A549 treated with dexamethasone at 1 μM for 4 hours (cell line): ENCODE measurements around the gene APLP1. TPM values are rescaled to one million over a fixed set of nuclear protein-coding genes. Genes with fewer than 3 reads are reported as not detected.

Source experiments
- total RNA-seq: library from RNA; stranded (reverse); fragments of 200-300 nt; extraction: Qiagen RNA extraction; gene quantifications from 5 replicates; pipeline ENCODE4 v1.2.3, GENCODE V29; 2022

APLP1 gene
- total RNA-seq: 71.0 to 103 TPM (median 96.5 TPM) in 5 replicates

GRCh38 chr19:35868172-35868822 lies at the start of gene APLP1:
TSS of gene APLP1 (plus strand) at chr19:35868574. CDS start at chr19:35868637, 63 bp downstream.

DNA sequence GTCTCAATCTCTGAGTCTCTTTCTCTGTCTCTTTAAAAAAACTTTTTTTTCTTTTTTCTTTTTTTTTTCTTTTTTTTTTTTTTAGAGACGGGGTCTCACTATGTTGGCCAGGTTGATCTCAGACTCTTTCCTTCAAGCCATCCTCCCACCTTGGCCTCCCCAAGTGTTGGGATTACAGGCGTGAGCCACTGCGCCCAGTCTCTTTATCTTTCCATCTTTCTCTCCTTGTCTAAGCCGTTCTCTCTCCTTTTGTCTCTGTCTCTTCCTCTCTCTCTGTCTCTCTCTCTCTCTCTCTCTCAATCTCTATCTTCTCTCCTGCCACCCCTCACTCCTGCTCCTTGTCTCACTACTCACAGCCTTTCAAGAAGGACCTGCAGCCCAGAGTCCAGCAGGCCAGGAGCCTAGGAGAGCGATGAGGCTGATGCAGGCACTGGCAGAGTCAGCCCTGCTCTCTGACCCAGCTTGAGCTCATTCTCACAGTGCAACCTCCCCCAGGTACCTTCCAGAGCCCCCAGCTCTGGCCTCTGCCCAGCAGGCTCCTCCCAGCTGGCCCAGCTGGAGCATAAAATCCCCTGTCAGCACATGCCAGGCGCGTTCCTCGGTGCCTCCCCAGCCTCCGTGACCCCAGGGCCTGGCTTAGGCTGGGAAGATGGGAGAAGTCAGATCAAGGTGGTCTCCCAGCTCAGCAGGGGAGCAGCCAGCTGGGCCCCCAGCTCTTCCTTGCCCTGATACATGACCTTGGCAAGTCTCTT lies 16.2 kb upstream of the APLP1 start, which contains the start of gene NPHS1:
TSS of gene NPHS1 (minus strand) at position 476 of the 752 bp plus-strand sequence. CDS start 667 bp downstream, outside the sequence.

GRCh38 chr19:35856546-35857149 lies 11.7 kb upstream of the APLP1 start, which contains the start of gene KIRREL2:
TSS of gene KIRREL2 (plus strand) at chr19:35856911. CDS start at chr19:35857120, 209 bp downstream.

GRCh38 chr19:35901854-35902661 lies 33.7 kb downstream of the APLP1 start, which contains the start of gene HCST:
TSS of gene HCST (plus strand) at chr19:35902529. CDS start at chr19:35902594, 65 bp downstream.

GRCh38 chr19:35908010-35908441 lies 39.7 kb downstream of the APLP1 start, which contains the start of gene TYROBP:
TSS of gene TYROBP (minus strand) at chr19:35908295. CDS start at chr19:35908228, 67 bp downstream.

Other genes starting within 250 kb of the APLP1 start
- gene RBM42, start 239.5 kb upstream of the APLP1 start, total RNA-seq: 142 to 206 TPM (median 203 TPM) in 5 replicates
- gene ETV2, start 226.8 kb upstream of the APLP1 start, total RNA-seq: 1.3 to 3.2 TPM (median 2.8 TPM) in 5 replicates
- 1,250 to 1,794 TPM (median 1,275 TPM) in 5 replicates for gene COX6B1, start 220.3 kb upstream of the APLP1 start, total RNA-seq
- gene UPK1A, start 202.1 kb upstream of the APLP1 start, total RNA-seq: 0.47 to 1.2 TPM (median 0.97 TPM) in 5 replicates
- not detected in 5 replicates for gene ZBTB32, start 164.0 kb upstream of the APLP1 start, total RNA-seq
- 35.9 to 63.5 TPM (median 60.7 TPM) in 5 replicates for gene KMT2B, start 150.6 kb upstream of the APLP1 start, total RNA-seq
- gene IGFLR1, start 126.1 kb upstream of the APLP1 start, total RNA-seq: 9.6 to 14.5 TPM (median 11.2 TPM) in 5 replicates
- 23.2 to 30.8 TPM (median 26.5 TPM) in 5 replicates for gene U2AF1L4, start 123.2 kb upstream of the APLP1 start, total RNA-seq
- 255 to 313 TPM (median 263 TPM) in 5 replicates for gene PSENEN, start 122.9 kb upstream of the APLP1 start, total RNA-seq
- gene LIN37, start 120.0 kb upstream of the APLP1 start, total RNA-seq: 19.1 to 28.1 TPM (median 22.8 TPM) in 5 replicates
- gene HSPB6, start 111.5 kb upstream of the APLP1 start, total RNA-seq: 0.24 to 0.39 TPM (median 0.34 TPM) in 4 of 5 replicates, not detected in the other
- 20.3 to 35.5 TPM (median 32.5 TPM) in 5 replicates for gene PROSER3, start 110.4 kb upstream of the APLP1 start, total RNA-seq
- gene ARHGAP33, start 93.0 kb upstream of the APLP1 start, total RNA-seq: 3.0 to 10.3 TPM (median 6.4 TPM) in 5 replicates
- gene PRODH2, start 55.7 kb upstream of the APLP1 start, total RNA-seq: 0.12 to 0.46 TPM (median 0.16 TPM) in 5 replicates
- 0.38 to 0.70 TPM (median 0.45 TPM) in 5 replicates for gene NPHS1, start 16.1 kb upstream of the APLP1 start, total RNA-seq
- 0.37 to 0.65 TPM (median 0.52 TPM) in 5 replicates for gene KIRREL2, start 11.7 kb upstream of the APLP1 start, total RNA-seq
- 3.5 to 6.3 TPM (median 5.9 TPM) in 5 replicates for gene NFKBID, start 32.0 kb downstream of the APLP1 start, total RNA-seq
- gene HCST, start 34.0 kb downstream of the APLP1 start, total RNA-seq: 0.15 to 0.47 TPM (median 0.32 TPM) in 4 of 5 replicates, not detected in the other
- not detected in 5 replicates for gene TYROBP, start 39.7 kb downstream of the APLP1 start, total RNA-seq
- gene LRFN3, start 67.8 kb downstream of the APLP1 start, total RNA-seq: 13.2 to 27.6 TPM (median 23.1 TPM) in 5 replicates
- gene SDHAF1, start 126.6 kb downstream of the APLP1 start, total RNA-seq: 32.4 to 43.7 TPM (median 41.9 TPM) in 5 replicates
- 0.15 to 0.36 TPM (median 0.28 TPM) in 5 replicates for gene SYNE4, start 140.2 kb downstream of the APLP1 start, total RNA-seq
- gene ALKBH6, start 145.6 kb downstream of the APLP1 start, total RNA-seq: 20.0 to 26.5 TPM (median 22.8 TPM) in 5 replicates
- gene CLIP3, start 164.3 kb downstream of the APLP1 start, total RNA-seq: 0.67 to 0.99 TPM (median 0.74 TPM) in 5 replicates
- 4.4 to 7.7 TPM (median 7.2 TPM) in 5 replicates for gene THAP8, start 185.7 kb downstream of the APLP1 start, total RNA-seq
- gene WDR62, start 186.3 kb downstream of the APLP1 start, total RNA-seq: 15.4 to 27.5 TPM (median 26.2 TPM) in 5 replicates
- 0.15 to 0.26 TPM (median 0.25 TPM) in 3 of 5 replicates, not detected in the others for gene OVOL3, start 242.6 kb downstream of the APLP1 start, total RNA-seq
- 239 to 270 TPM (median 250 TPM) in 5 replicates for gene POLR2I, start 246.3 kb downstream of the APLP1 start, total RNA-seq
- 456 to 511 TPM (median 495 TPM) in 5 replicates for gene TBCB, start 246.9 kb downstream of the APLP1 start, total RNA-seq